K562 (cell line): ENCODE results near the gene FLCN. TPM values are rescaled to one million over a fixed set of nuclear protein-coding genes. Genes with fewer than 3 reads are reported as not detected.

Experiments used
- C11orf30 ChIP-seq: fragments of 450-650 bp; IDR thresholded peaks from 2 replicates; pipeline ENCODE4 v1.6.1; 2016; ENCODE audit warnings: low read depth, mild to moderate bottlenecking
- EHMT2 ChIP-seq: fragments of 450-650 bp; IDR thresholded peaks from 2 replicates; pipeline ENCODE4 v1.6.1; 2018; ENCODE audit warnings: antibody characterized with exemption
- NUFIP1 ChIP-seq: fragments of 450-650 bp; IDR thresholded peaks from 2 replicates; pipeline ENCODE4 v1.6.1; 2018; ENCODE audit not compliant: partially characterized antibody
- ZNF3 ChIP-seq: fragments of 250-450 bp; sonication (Bioruptor Pico); IDR thresholded peaks from 2 replicates; pipeline ENCODE4 v1.5.0; 2021; ENCODE audit warnings: mild to moderate bottlenecking, moderate library complexity
- ZNF561 ChIP-seq: fragments of 450-650 bp; formaldehyde crosslinking; conservative IDR thresholded peaks from 2 replicates; pipeline ENCODE4 v1.4.0; 2020; ENCODE audit warnings: mild to moderate bottlenecking, moderate library complexity
- polyA plus RNA-seq, 8 experiments: library from polyadenylated mRNA; depleted of rRNA in 4 of 8; stranded (reverse) in 5 of 8; unstranded in 3 of 8; fragments of >200 nt; fragmentation: Nextera tagmentation in 2 of 8; fragmentation: Illumina TruSeq in 1 of 8; extraction: Ambion mirVana in 2 of 8; extraction: Trizol in 1 of 8; gene quantifications; 2 replicates each; pipeline versions ENCODE4 v1.2.1 to v1.2.3, GENCODE V29; 2011 to 2014; ENCODE audit warnings: inconsistent platforms in 1 of 8, missing spikeins in 1 of 8
- total RNA-seq, 7 experiments: library from RNA; depleted of rRNA in 6 of 7; stranded (reverse); fragments of >200 nt in 6 of 7; fragmentation: Illumina TruSeq in 2 of 7; extraction: Trizol in 2 of 7; gene quantifications; 2 replicates each; pipeline versions ENCODE4 v1.2.1 to v1.2.3, GENCODE V29; 2011 to 2021; ENCODE audit warnings: low replicate concordance in 1 of 7
- TF ChIP-seq, protein P1 (sequence below): fragments of 450-650 bp; IDR thresholded peaks from 2 replicates; pipeline ENCODE4 v1.6.1; 2016; ENCODE audit warnings: mild to moderate bottlenecking, moderate library complexity
- TF ChIP-seq, protein P2 (sequence below), 3 experiments: IDR thresholded peaks in 2 of 3; conservative IDR thresholded peaks in 1 of 3; 2 replicates each; pipeline ENCODE4 v1.5.1; 2011 to 2012; ENCODE audit warnings: low read length in 3 of 3, mild to moderate bottlenecking in 3 of 3, control low read depth in 2 of 3, improper control_type of control experiment in 1 of 3, inconsistent platforms in 1 of 3, low read depth in 1 of 3, mixed read lengths in 1 of 3, moderate library complexity in 1 of 3; ENCODE audit not compliant: insufficient read depth in 2 of 3
- TF ChIP-seq, protein P3 (sequence below): fragments of 250-450 bp; sonication (Bioruptor Pico); IDR thresholded peaks from 2 replicates; pipeline ENCODE4 v1.4.0; 2020

FLCN gene
- total and polyA plus RNA-seq, 9 of the 15 experiments (the other 6 are each of a cell fraction or from before 2014, with no cell fraction given), result 1.6 to 33.5 (median 10.9) TPM

DNA sequence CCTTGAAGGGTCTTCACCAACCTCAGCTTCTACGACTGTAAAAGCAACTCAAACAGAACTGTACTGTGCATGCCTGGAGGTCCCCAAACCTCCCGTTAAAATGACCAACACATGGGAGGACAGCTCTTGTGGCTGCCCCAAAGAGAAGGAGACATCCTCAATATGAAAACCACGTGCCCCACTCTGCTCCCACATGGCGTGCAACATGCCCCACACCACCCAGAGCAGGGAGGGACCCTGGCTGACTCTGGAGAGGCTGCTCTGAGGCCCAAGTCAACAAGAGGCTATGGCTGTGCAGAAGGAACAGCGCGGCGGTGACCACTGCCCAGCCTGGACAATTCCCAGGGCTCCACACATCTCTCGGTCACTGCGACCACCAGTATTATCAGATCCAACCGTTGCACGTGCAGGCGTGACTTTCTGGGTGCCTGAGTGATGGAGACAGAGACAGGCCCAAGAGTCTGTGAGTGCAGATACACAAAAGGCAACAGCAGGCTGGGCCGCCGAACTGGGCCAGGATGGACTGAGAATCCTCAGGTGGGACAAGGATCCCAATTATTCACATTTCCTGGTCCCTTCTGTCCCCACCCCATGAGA, 32.2 kb downstream of the FLCN start (continued):
- TF ChIP-seq, protein P1, sequence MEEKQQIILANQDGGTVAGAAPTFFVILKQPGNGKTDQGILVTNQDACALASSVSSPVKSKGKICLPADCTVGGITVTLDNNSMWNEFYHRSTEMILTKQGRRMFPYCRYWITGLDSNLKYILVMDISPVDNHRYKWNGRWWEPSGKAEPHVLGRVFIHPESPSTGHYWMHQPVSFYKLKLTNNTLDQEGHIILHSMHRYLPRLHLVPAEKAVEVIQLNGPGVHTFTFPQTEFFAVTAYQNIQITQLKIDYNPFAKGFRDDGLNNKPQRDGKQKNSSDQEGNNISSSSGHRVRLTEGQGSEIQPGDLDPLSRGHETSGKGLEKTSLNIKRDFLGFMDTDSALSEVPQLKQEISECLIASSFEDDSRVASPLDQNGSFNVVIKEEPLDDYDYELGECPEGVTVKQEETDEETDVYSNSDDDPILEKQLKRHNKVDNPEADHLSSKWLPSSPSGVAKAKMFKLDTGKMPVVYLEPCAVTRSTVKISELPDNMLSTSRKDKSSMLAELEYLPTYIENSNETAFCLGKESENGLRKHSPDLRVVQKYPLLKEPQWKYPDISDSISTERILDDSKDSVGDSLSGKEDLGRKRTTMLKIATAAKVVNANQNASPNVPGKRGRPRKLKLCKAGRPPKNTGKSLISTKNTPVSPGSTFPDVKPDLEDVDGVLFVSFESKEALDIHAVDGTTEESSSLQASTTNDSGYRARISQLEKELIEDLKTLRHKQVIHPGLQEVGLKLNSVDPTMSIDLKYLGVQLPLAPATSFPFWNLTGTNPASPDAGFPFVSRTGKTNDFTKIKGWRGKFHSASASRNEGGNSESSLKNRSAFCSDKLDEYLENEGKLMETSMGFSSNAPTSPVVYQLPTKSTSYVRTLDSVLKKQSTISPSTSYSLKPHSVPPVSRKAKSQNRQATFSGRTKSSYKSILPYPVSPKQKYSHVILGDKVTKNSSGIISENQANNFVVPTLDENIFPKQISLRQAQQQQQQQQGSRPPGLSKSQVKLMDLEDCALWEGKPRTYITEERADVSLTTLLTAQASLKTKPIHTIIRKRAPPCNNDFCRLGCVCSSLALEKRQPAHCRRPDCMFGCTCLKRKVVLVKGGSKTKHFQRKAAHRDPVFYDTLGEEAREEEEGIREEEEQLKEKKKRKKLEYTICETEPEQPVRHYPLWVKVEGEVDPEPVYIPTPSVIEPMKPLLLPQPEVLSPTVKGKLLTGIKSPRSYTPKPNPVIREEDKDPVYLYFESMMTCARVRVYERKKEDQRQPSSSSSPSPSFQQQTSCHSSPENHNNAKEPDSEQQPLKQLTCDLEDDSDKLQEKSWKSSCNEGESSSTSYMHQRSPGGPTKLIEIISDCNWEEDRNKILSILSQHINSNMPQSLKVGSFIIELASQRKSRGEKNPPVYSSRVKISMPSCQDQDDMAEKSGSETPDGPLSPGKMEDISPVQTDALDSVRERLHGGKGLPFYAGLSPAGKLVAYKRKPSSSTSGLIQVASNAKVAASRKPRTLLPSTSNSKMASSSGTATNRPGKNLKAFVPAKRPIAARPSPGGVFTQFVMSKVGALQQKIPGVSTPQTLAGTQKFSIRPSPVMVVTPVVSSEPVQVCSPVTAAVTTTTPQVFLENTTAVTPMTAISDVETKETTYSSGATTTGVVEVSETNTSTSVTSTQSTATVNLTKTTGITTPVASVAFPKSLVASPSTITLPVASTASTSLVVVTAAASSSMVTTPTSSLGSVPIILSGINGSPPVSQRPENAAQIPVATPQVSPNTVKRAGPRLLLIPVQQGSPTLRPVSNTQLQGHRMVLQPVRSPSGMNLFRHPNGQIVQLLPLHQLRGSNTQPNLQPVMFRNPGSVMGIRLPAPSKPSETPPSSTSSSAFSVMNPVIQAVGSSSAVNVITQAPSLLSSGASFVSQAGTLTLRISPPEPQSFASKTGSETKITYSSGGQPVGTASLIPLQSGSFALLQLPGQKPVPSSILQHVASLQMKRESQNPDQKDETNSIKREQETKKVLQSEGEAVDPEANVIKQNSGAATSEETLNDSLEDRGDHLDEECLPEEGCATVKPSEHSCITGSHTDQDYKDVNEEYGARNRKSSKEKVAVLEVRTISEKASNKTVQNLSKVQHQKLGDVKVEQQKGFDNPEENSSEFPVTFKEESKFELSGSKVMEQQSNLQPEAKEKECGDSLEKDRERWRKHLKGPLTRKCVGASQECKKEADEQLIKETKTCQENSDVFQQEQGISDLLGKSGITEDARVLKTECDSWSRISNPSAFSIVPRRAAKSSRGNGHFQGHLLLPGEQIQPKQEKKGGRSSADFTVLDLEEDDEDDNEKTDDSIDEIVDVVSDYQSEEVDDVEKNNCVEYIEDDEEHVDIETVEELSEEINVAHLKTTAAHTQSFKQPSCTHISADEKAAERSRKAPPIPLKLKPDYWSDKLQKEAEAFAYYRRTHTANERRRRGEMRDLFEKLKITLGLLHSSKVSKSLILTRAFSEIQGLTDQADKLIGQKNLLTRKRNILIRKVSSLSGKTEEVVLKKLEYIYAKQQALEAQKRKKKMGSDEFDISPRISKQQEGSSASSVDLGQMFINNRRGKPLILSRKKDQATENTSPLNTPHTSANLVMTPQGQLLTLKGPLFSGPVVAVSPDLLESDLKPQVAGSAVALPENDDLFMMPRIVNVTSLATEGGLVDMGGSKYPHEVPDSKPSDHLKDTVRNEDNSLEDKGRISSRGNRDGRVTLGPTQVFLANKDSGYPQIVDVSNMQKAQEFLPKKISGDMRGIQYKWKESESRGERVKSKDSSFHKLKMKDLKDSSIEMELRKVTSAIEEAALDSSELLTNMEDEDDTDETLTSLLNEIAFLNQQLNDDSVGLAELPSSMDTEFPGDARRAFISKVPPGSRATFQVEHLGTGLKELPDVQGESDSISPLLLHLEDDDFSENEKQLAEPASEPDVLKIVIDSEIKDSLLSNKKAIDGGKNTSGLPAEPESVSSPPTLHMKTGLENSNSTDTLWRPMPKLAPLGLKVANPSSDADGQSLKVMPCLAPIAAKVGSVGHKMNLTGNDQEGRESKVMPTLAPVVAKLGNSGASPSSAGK, result peak; percentile 25; the same call in 1 of the 2 replicates
- no peak for TF ChIP-seq EHMT2
- no peak for TF ChIP-seq C11orf30
- TF ChIP-seq, protein P2, sequence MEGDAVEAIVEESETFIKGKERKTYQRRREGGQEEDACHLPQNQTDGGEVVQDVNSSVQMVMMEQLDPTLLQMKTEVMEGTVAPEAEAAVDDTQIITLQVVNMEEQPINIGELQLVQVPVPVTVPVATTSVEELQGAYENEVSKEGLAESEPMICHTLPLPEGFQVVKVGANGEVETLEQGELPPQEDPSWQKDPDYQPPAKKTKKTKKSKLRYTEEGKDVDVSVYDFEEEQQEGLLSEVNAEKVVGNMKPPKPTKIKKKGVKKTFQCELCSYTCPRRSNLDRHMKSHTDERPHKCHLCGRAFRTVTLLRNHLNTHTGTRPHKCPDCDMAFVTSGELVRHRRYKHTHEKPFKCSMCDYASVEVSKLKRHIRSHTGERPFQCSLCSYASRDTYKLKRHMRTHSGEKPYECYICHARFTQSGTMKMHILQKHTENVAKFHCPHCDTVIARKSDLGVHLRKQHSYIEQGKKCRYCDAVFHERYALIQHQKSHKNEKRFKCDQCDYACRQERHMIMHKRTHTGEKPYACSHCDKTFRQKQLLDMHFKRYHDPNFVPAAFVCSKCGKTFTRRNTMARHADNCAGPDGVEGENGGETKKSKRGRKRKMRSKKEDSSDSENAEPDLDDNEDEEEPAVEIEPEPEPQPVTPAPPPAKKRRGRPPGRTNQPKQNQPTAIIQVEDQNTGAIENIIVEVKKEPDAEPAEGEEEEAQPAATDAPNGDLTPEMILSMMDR (IDR thresholded peaks at IDR 0.05 in 2 of 3, conservative IDR thresholded peaks at IDR 0.05 in 1 of 3; ENCODE audit: insufficient read depth in 2 of 3, low read depth in 1 of 3, low read length in 3 of 3), result no peak
- TF ChIP-seq, protein P3, sequence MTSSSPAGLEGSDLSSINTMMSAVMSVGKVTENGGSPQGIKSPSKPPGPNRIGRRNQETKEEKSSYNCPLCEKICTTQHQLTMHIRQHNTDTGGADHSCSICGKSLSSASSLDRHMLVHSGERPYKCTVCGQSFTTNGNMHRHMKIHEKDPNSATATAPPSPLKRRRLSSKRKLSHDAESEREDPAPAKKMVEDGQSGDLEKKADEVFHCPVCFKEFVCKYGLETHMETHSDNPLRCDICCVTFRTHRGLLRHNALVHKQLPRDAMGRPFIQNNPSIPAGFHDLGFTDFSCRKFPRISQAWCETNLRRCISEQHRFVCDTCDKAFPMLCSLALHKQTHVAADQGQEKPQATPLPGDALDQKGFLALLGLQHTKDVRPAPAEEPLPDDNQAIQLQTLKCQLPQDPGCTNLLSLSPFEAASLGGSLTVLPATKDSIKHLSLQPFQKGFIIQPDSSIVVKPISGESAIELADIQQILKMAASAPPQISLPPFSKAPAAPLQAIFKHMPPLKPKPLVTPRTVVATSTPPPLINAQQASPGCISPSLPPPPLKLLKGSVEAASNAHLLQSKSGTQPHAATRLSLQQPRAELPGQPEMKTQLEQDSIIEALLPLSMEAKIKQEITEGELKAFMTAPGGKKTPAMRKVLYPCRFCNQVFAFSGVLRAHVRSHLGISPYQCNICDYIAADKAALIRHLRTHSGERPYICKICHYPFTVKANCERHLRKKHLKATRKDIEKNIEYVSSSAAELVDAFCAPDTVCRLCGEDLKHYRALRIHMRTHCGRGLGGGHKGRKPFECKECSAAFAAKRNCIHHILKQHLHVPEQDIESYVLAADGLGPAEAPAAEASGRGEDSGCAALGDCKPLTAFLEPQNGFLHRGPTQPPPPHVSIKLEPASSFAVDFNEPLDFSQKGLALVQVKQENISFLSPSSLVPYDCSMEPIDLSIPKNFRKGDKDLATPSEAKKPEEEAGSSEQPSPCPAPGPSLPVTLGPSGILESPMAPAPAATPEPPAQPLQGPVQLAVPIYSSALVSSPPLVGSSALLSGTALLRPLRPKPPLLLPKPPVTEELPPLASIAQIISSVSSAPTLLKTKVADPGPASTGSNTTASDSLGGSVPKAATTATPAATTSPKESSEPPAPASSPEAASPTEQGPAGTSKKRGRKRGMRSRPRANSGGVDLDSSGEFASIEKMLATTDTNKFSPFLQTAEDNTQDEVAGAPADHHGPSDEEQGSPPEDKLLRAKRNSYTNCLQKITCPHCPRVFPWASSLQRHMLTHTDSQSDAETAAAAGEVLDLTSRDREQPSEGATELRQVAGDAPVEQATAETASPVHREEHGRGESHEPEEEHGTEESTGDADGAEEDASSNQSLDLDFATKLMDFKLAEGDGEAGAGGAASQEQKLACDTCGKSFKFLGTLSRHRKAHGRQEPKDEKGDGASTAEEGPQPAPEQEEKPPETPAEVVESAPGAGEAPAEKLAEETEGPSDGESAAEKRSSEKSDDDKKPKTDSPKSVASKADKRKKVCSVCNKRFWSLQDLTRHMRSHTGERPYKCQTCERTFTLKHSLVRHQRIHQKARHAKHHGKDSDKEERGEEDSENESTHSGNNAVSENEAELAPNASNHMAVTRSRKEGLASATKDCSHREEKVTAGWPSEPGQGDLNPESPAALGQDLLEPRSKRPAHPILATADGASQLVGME (CRISPR knock-in tag), result no peak
- no peak for TF ChIP-seq ZNF3 (CRISPR knock-in tag)
- no peak for TF ChIP-seq ZNF561
- no peak for TF ChIP-seq NUFIP1
